ENCODE results near the gene PPIF.

PPIF gene

DNA sequence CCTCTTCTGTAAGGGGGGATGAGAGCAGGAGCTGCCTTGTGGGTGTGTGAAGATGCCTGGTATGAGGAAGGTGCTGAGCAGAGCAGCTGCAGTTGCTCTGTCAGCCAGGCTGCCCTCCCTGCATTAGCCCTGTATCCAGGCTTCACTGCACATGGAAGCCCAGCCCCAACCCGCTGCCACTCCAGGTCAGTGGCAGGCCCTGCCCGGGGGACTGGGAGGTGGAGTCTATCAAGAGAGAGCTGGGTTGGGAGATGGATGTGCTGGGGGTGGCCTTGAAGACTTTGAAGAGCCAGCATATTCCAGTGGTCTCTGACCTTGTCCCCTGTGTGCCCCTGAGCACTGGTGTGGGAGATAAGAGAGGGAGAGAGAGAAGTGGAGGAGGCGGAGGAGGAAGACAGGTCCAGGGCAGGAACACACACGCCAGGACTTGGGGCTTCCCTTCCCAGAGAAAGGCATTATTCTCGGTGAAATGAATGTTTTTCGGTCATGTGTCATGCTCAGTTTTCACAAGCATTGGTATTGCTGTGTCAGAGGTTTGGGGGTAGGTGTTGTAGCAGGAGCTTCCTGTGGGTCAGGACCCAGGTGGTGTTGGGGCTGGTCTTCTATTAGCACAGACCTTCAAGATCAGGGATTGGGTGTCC is 2.6 kb downstream of the PPIF start:
- DNase-seq: no peak

DNA sequence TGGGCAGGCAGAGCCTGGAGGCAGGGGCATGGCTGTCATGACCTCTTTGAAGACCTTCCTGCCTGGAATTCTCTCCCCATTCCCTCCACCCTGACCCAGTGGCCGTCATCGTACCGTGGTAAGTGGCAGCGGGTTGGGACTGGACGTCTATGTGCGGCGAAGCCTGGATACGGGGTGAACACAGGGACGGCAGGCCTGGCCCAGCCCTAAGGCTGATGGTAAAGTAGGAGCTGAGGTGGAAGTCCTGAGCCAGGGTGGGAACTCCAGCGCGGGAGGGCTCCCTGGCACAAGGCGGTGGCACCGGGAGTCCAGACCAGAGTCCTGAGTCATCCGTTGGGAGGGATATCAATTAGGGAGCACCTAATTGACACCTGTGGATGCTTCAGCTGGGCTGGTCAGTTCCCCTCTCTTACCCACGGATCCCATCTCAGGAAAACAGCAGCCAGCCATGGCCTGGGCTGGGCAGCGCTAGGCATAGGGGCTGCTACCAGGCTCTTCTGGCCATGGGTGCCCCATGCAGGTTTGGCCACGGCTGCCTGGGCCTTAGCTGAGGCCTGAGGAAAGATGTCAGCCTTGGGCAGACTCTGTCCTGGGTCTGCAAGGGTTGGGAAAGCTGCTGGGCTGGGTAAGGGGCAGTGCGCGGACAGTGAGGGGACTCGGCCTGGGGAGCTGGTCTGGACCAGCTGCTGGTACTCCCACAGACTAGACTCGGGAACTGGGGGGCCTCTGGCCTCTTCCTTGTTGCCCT is 3.3 kb downstream of the PPIF start:
- no peak for DNase-seq

DNA sequence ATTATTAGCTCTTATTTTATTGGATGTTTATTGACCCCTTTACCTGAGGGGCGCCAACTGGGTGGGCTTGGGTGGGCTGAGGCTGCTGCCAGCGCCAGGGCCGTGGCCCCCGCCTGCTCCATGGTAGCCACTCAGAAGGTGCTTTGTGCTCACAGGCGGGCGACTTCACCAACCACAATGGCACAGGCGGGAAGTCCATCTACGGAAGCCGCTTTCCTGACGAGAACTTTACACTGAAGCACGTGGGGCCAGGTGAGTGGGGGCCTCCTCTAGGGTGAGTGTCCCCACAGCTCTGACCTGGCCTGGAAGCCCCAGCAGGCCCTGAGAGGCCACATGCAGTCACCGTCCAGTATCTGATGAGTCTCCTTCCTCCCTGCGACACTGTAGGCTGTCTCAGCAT is 4.1 kb downstream of the PPIF start:
- no peak for DNase-seq

DNA sequence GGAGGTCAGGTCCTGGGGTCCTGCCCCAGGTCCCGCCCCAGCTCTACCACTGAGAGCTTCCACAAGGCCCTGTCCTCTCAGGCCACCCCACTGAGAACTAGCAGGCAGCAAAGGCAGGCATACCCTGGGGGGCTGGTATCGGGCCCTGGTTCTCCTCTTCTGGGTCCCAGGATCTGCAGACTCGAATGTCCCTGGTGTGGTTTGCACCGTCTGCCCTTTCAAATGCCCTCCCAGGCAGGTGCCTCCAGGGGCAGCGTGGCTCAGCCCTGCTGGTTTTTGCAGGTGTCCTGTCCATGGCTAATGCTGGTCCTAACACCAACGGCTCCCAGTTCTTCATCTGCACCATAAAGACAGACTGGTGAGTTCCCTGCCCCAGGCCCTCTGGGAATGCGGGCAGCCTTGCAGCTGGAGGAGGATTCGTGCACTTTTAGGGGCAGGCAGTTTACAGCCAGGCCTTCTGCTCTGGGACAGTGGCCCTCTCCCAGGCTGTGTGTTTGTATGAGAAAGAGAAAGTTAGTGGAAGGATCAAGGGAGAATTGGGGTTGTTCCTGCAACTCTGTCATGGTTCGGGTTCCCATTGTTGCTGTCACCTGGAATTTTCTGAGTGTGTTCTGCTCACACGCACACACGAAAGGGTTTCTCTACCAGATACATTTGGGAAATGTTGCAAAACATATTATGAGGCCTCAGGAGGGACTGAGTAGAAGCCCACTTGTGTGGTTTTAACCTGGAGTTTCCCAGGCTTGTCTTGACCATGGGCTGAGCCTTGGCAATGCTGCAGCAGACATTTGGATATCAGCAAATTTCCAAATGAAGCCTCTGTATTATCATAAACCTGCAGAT is 5.0 kb downstream of the PPIF start:
- DNase-seq: no peak

DNA sequence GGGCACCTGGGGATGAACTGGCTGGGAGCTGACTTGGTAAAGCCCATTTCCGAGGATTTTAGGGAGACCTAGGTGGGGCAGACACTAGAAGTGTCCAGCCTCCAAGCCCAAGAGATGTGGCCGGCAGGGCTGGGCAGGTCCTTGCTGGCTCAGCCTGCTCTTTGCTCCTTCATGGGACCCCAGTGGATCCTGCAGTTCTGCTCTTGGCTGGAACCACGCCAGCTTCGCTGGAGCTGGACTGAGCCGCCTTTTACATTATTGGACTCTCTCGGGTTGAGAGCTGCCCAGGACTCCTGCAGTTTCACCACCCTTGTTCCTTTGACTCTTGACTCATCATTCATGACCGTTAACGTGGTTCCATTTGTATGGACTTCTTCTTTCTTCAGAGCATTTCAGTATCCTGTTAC is 5.7 kb downstream of the PPIF start:
- no peak for DNase-seq

DNA sequence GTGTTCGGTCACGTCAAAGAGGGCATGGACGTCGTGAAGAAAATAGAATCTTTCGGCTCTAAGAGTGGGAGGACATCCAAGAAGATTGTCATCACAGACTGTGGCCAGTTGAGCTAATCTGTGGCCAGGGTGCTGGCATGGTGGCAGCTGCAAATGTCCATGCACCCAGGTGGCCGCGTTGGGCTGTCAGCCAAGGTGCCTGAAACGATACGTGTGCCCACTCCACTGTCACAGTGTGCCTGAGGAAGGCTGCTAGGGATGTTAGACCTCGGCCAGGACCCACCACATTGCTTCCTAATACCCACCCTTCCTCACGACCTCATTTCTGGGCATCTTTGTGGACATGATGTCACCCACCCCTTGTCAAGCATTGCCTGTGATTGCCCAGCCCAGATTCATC is 6.5 kb downstream of the PPIF start:
- DNase-seq: no peak

DNA sequence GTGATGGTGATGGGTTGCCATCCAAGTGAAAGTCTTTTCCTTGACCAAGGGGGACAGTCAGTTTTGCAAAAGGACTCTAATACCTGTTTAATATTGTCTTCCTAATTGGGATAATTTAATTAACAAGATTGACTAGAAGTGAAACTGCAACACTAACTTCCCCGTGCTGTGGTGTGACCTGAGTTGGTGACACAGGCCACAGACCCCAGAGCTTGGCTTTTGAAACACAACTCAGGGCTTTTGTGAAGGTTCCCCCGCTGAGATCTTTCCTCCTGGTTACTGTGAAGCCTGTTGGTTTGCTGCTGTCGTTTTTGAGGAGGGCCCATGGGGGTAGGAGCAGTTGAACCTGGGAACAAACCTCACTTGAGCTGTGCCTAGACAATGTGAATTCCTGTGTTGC is 6.9 kb downstream of the PPIF start:
- no peak for DNase-seq

DNA sequence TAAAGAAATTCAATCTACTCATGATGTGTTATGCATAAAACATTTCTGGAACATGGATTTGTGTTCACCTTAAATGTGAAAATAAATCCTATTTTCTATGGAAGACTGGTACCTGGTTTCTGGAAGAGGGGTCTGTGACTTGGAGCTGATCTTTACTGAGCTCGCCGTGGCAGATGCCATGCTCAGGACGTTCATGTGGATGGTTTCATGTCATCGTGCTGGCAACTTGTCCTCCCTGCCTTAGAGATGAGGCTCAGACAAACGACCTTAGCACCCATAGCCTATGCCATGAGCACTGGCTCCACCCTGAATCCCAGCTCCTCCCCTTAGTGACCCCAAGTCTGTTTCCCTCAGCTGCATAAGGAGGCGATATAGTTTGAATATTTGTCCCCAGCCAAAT is 7.3 kb downstream of the PPIF start:
- DNase-seq: no peak

DNA sequence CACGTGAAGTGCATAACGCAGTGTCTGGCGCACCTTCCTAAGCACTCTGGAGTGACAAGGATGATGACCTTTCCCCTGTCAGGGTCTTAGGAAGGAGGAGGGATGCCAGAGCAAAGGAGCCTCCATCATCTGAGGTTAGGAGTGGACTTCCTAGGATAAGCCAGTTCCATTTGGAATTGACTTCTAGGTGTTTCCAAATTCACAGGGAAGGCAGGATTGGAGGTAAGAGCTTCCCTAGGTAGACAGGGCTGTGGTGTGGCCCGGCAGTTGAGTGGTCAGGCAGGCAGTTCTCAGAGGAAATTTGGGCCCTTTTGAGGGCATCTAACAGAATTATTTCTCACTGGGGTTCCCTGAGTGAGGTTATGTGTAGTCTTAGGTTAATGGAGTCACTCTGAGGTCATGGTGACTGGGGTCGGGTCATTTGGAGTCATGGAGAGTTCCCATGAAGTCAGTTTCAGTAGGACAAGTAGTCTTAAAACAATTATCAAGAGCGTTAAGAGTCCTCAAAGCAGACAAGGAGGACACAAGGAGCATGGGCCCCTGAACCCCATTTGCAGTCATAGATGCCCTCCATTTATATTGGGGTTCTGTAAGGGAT is 8.2 kb downstream of the PPIF start:
- DNase-seq: no peak

DNA sequence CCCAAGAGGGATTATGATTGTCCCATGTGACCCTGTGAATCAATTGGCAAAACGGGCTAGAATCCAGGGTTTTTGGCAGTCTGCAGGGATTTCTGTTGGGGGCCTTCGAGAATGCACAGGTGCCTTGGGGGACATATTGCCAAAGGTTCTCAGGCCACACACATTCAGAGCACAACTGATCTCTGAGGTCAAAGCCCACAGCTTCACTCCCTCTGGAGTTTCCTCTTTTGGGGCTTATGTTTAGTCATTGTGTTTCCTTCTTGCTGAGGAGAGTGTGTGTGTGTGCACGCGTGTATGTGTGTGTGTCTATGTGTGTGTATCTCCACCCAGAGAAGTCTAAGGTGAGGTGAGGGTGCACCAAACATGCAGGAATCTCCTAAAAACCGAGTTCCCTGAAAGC is 8.8 kb downstream of the PPIF start:
- no peak for DNase-seq

DNA sequence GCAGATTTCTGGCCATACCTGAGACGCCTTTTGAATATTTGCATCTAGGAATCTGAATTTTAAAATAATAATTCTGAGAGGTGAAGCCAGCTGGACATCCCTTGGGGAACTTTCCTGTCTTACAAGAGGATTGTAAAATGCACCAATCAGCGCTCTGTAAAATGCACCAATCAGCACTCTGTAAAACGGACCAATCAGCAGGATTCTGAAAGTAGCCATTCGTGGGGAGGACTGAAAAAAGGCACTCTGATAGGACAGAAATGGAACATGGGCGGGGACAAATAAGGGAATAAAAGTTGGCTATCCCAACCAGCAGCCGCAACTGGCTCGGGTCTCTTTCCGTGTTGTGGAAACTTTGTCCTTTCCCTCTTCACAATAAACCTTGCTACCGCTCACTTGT is 9.9 kb downstream of the PPIF start:
- DNase-seq: no peak

DNA sequence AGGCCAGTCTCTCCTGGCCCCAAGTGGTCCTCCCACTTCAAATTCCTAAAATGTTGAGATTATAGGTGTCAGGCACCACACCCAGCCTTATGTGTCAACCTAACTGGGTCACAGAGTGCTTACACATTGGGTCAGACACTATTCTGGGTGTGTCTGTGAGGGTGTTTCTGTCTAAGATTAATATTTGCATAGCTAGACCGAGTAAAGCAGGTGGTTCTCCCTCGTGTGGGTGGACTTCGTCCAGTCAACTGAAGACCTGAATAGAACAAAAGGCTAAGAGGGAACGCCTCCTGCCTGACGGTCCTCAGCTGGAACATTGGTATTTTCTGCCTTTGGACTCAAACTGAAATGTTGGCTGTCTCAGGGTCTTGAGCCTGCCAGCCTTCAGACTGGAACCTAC is 11.5 kb downstream of the PPIF start:
- DNase-seq: no peak

DNA sequence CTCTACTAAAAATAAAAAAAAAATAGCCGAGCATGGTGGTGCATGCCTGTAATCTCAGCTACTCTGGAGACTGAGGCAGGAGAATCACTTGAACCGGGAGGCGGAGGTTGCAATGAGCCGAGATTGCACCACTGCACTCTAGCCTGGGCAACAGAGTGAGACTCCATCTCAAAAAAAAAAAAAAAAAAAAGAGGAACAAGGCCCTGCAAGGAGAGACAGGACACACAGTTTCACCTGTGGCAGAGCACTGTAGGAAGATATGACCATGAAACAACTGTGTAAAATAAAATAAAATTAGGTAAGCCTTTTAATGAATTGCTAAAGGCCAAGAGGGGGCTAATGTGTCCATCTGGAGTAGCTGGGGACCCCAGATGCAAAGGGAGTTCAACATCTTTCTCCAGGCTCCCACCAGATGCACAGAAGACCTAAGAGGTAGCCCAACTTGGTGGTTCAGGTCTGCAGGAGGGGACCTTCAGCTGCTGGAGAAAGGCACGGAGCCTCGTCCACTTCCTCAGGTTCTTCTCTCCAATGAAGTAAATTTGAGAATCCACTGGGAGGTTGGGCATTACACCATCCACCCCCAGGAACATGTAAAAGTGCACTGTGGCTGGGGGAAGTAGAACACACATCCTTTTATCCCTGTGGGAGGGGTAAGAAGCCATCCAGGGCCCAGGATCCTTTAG is 12.7 kb downstream of the PPIF start:
- no peak for DNase-seq

DNA sequence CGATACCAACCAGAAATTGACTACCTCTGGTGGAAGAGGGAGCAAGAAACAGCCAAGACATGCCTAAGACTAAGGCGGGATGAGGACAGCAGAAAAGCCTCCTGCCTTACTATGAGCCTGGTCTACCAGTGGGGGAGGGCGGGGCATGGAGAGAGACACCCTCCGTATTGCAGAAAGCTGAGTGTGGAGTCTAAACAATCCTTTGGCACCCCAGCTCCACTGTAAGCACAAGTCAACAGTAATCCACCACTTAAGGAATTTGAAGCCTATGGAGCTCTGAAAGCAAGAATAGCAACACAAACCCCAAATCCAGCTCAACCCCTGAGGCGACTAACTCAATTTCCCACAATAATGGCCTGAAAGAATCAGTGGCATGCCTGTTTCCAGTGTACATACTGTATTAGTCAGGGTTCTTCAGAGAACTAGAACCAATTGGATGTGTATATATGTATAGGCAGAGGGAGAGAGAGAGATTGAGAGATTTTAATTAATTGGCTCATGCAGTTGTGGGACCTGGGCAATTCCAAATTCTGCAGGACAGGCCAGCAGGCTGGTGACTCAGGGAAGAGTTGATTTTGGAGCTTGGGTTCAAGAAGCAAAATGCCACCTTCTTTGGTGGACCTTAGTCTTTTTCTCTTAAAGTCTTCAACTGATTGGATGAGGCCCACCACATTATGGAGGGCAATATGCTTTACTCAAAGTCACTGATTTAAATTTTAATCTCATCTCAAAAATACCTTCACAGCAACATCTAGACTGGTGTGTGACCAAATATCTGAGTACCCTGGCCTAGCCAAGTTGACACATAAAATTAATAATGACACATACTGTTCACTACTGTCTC is 13.5 kb downstream of the PPIF start:
- DNase-seq: no peak

DNA sequence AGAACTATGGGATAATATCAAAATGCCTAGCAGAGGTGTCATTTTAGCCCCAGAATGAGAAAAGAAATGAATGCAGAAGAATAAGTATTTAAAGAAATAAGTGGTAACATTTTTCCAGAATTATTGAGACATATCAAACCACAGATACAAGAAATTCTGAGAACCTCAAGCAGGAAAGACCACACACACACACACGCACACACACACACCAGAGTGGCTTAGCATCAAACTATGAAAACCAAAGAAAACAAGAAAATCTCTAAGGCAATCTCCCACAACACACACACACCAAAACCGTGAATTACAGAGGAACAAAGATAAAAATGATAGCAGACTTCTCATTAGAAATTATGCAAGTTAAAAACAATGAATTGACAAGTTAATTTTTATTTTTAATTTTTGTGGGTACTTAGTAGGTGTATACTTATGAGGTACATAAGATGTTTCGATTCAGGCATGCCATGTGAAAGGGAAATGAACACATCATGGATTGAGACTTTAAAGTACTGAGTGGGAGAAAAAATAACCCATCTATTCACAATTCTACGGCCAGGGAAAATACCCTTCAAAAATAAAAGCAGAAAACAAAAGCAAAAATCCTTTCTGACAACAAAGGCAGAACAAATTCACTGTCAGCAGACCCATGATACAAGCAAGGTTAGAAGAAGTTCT is 14.6 kb downstream of the PPIF start:
- no peak for DNase-seq

DNA sequence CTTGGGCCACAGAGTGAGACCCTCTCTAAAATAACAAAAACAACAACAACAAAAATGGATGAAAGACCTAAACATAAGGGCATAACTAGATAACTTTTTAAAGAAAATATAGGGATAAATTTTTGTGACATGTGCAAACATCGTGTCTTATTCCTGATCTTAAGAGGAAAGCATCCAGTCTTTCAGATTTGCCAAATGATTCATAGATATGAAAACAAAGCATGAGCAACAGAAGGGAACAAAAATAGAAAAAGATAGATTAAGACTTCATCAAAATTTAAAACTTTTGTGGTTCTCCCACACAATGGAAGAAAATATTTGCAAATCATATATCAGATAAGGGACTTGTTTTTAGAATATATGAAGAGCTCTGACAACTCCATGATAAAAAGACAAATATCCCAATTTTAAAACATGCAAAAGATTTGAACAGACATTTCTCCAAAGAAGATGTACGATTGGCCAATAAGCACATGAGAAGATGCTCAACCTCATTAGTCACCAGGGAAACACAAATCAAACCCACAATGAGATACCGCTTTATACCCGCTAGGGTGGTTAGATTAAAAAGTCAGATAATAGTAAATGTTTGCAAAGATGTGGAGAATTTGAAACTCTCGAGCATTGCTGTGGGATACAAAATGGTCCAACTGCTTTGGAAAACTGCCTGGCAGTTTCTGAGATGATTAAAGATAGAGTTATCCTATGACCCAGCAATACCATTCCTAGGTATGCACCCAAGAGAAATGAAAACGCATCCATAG is 20.3 kb downstream of the PPIF start:
- DNase-seq: no peak

DNA sequence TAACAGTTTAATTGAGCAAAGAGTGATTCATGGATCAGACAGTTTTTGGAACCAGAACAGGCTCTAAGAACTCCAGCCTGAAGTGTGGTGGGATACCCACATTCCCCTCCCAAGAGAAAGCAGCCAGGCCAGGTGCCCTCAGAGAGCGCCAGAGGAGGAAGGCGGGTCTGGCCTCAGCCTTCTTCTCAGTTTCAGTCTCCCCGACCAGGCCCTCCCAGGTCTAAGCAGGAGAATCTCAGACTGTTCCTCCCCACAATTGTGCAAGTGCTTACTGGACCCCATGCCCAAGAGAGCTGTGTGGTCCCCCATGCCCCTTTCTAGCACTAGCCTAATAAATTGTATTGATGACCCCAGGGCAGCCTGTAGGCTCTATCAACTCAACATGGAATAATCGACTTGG is 25.6 kb downstream of the PPIF start:
- DNase-seq: no peak

DNA sequence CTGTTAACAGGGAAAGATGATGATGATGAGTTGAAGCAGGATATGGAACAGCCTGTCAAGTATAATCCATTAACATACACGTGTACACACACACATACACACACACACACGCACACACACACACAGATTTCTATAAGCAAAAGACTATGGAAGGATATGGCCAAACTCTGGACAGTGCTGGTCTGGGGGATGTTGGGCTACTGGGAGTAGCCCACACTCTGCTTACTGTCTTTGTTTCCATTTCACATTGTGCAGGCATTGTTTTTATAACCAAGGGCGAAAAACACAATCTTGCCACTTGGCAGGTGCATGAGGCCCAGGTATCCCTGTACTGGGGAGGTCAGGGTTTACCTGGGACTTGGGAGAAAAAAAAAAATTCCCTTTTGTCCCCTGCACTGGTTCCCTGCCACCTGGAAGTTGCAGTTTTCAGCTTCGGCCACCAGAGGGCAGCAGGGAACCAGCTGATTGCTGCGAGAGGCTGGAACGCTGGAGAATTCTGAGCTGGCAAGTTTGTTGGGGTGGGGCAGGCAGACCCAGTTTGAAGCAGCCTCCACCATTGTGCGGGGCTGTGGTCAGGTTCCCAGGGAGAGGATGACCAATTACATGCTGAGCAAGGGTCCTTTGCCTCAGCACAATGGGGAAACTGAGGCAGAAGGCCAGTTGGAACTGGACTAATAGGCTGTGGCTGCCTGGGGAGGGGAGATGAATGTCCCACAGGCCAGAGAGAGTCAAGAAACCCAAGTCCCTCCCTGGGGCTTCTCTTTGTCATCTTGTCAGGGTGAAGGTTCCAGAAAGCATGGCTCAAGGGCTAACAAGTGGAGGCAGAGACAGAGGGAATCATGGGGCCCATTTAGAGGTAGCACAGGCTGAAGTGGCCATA is 27.3 kb downstream of the PPIF start:
- peak; percentile 79 for DNase-seq

DNA sequence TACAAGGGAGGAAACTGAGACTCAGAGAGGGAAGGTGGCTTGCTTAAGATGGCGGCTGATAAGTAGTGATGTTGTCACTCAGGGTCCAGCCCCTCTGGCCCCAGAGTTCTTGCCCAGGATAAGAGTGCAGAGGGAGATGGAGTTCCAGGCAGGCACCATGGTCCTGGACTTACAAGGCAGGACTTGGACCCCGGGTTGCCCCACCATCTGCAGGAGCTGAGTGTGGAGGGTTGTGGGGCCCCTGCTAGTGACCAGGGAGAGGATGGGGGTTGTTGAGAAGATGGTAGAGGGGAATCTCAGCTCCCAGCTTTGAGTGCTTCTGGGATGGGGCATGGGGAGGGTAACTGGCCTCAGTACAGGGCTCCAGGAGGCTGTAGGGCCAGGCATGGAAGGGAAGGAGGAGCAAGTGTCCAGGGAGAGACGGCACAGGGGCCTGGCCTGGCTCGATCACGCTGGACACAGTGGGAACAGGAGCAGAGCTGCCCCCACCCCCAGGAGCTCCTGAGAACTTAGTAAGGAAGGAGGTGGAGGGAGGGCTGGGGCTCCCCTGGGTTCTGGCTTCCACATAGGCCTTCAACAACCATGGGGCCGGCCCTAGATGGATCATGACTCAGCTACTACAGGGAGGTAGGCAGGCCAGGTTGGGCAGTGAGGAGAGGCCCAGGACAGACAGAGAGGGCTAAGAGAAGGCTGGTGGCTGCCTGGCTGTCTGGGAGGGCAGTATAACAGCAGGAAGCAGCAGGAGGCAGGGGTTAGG is 28.2 kb downstream of the PPIF start:
- DNase-seq: no peak

Data from CD4-positive, alpha-beta T cell treated with Interleukin-6 for 4 hours (primary cell).